Measurements from ENCODE around the gene PISD. TPM values are rescaled to one million over a fixed set of nuclear protein-coding genes. Genes with fewer than 3 reads are reported as not detected.

PISD gene
- total and polyA plus RNA-seq, 2 of the 8 experiments (the other 6 are each of a cell fraction or from before 2014, with no cell fraction given), result 47.8 to 48.2 TPM

- WGBS, 2 experiments (ENCODE audit: extremely low coverage in 1 of 2, insufficient coverage in 1 of 2, insufficient read length in 1 of 2, insufficient replicate concordance in 2 of 2, low coverage in 1 of 2, low lambda C conversion rate in 2 of 2, missing lambda C conversion rate in 1 of 2), result 82% methylated on average over 5 of the region's 5 CpGs; no CpG with 5 or more reads in 1 of the 2 experiments
- POLR2A ChIA-PET (ENCODE audit: partially characterized antibody), result no interaction called here
- Histone ChIP-seq H3K18ac (ENCODE audit: extremely low read depth, low read length) (no peak overlapping the region), H3K27ac (ENCODE audit: low read depth, low read length) (no peak overlapping the region), H4K8ac (ENCODE audit: extremely low read depth, insufficient read depth, low read length) (no peak overlapping the region), H3K4ac (replicated peaks; ENCODE audit: insufficient read length, low read depth, low read length) (no peak overlapping the region), H2AFZ (ENCODE audit: low read length) (no peak overlapping the region), H3K79me1 (ENCODE audit: low read depth, low read length) (no peaks in the 10 kb centered on the region), H3K23me2 (ENCODE audit: low read depth, low read length) (no peaks in the 10 kb centered on the region), H3K56ac (replicated peaks; ENCODE audit: insufficient read length, low read depth, low read length) (no peak overlapping the region), H4K91ac (replicated peaks; ENCODE audit: insufficient read length, low read length) (no peak overlapping the region), H2BK120ac (replicated peaks; ENCODE audit: low read depth, low read length) (no peak overlapping the region), H3K4me3 (ENCODE audit: extremely low read depth in 1 of 4, insufficient read depth in 2 of 4, low read depth in 3 of 4, low read length in 4 of 4) (no peak overlapping the region), H3K4me2 (ENCODE audit: insufficient read depth in 1 of 2, low read depth in 2 of 2, low read length in 2 of 2) (no peak overlapping the region), H4K5ac (ENCODE audit: insufficient read length, low read depth, low read length) (no peak overlapping the region), H3K27me3 (replicated peaks in 1 of 4; ENCODE audit: control insufficient read depth in 3 of 4, extremely low read depth in 1 of 4, insufficient read depth in 3 of 4, low read length in 3 of 4) (no peaks in the 10 kb centered on the region), H3K36me3 (ENCODE audit: control insufficient read depth in 2 of 4, insufficient read depth in 4 of 4, low read length in 3 of 4) (peaks cover 0 to 2% (median 0%) of the 10 kb centered on the region in 4 experiments; a peak in 1 of 8 replicates), H2BK12ac (ENCODE audit: low read depth, low read length) (no peak overlapping the region), H3K79me2 (ENCODE audit: control insufficient read depth in 1 of 2, insufficient read depth in 2 of 2, low read length in 2 of 2) (no peaks in the 10 kb centered on the region), H2AK5ac (ENCODE audit: low read depth, low read length) (no peak overlapping the region), H3K9ac (replicated peaks in 1 of 4; ENCODE audit: extremely low read depth in 1 of 4, low read depth in 3 of 4, low read length in 3 of 4) (no peak overlapping the region), H3K14ac (ENCODE audit: insufficient read length) (no peak overlapping the region), H3K4me1 (replicated peaks in 1 of 4; ENCODE audit: control insufficient read depth in 3 of 4, insufficient read depth in 4 of 4, low read length in 3 of 4) (no peaks in the 10 kb centered on the region), H2BK5ac (ENCODE audit: low read depth, low read length) (no peak overlapping the region), H2BK20ac (ENCODE audit: low read length) (no peak overlapping the region), H4K20me1 (replicated peaks in 1 of 2; ENCODE audit: control insufficient read depth in 1 of 2, insufficient read depth in 2 of 2, low read length in 2 of 2) (no peaks in the 10 kb centered on the region), H3K23ac (ENCODE audit: insufficient read length) (no peak overlapping the region), H2BK15ac (ENCODE audit: low read length) (no peak overlapping the region), H3K9me3 (ENCODE audit: insufficient read depth in 2 of 2, low read depth in 1 of 2, low read length in 1 of 2) (no peaks in the 10 kb centered on the region)
- CTCF ChIA-PET (ENCODE audit: partially characterized antibody), result interaction anchor here (0.8 to 2.7 kb wide), 5 partner anchors 11 to 121 kb away, joined by 3 to 8 read pairs (median 4); no protein-coding TSS in a partner anchor
- no peak for DNase-seq (ENCODE audit: low read depth in 1 of 2, low spot score in 2 of 2)
- TF ChIP-seq POLR2AphosphoS5 (IDR thresholded peaks at IDR 0.05; ENCODE audit: low read depth, low read length), result no peak
- TF ChIP-seq TEAD4 (IDR thresholded peaks at IDR 0.05; ENCODE audit: low read depth, low read length), result no peak
- no peak for TF ChIP-seq GTF2F1 (IDR thresholded peaks at IDR 0.05; ENCODE audit: borderline replicate concordance, low read depth, low read length)
- no peak for TF ChIP-seq NANOG (IDR thresholded peaks at IDR 0.05; ENCODE audit: insufficient read depth, low read depth, low read length, poor library complexity, severe bottlenecking)
- no peak for TF ChIP-seq ZNF274 (IDR thresholded peaks at IDR 0.05; ENCODE audit: borderline replicate concordance, extremely low read depth, low read length)
- TF ChIP-seq CBX8 (IDR thresholded peaks at IDR 0.05; ENCODE audit: borderline replicate concordance, low read depth, low read length), result no peak
- TF ChIP-seq ATF2 (IDR thresholded peaks at IDR 0.05; ENCODE audit: low read length), result no peak
- TF ChIP-seq BCL11A (IDR thresholded peaks at IDR 0.05; ENCODE audit: low read depth in 2 of 2, low read length in 2 of 2), result no peak
- TF ChIP-seq RFX5 (IDR thresholded peaks at IDR 0.05; ENCODE audit: borderline replicate concordance, low read depth, low read length), result no peak
- no peak for TF ChIP-seq RAD21 (IDR thresholded peaks at IDR 0.05 in 1 of 2, conservative IDR thresholded peaks at IDR 0.05 in 1 of 2; ENCODE audit: low read depth in 2 of 2, low read length in 2 of 2)
- TF ChIP-seq JUND (IDR thresholded peaks at IDR 0.05; ENCODE audit: low read length), result no peak
- no peak for FAIRE-seq
Observed at GRCh38 chr22:31572939-31573338, 89.1 kb downstream of the PISD start.

Measured in H1 (cell line).